B cell (primary cell): ENCODE measurements around the gene GPR87. TPM values are rescaled to one million over a fixed set of nuclear protein-coding genes. Genes with fewer than 3 reads are reported as not detected.

ENCODE experiments used
- ATAC-seq: fragments of 200-7000 bp; cut with Tn5 transposase; one replicate; pipeline ENCODE4 v1.10.0; 2021; ENCODE audit warnings: low read depth, mild to moderate bottlenecking, moderate number of reproducible peaks, moderate library complexity
- CTCF ChIA-PET: fragments of 350-600 bp; sonication (Branson Sonifier 250); formaldehyde crosslinking; loops from one replicate; lab custom pipeline; 2021; ENCODE audit warnings: antibody characterized with exemption, inconsistent platforms; lab: Charles Lee
- POLR2A ChIA-PET: fragments of 350-600 bp; sonication (Branson Sonifier 250); formaldehyde crosslinking; loops from one replicate; lab custom pipeline; 2021; ENCODE audit warnings: antibody characterized with exemption; lab: Charles Lee
- DNase-seq: peaks from one replicate; pipeline ENCODE4 v3.0.0; 2013
- H2AFZ ChIP-seq: 2 replicates; pipeline ENCODE4 v1.6.1; 2012; ENCODE audit warnings: mild to moderate bottlenecking, low read depth, low read length; ENCODE audit not compliant: insufficient read depth, poor library complexity, severe bottlenecking
- H3K27ac ChIP-seq, 2 donors: 1 replicate in 1 of 2; 2 replicates in 1 of 2; pipeline ENCODE4 v1.5.1; 2012 to 2013; ENCODE audit warnings: low read length in 2 of 2, mild to moderate bottlenecking in 2 of 2, moderate library complexity in 1 of 2
- H3K27me3 ChIP-seq, 4 experiments: fragments of 200-600 bp in 1 of 4; sonication (generic) in 1 of 4; replicated peaks in 1 of 4; 1 replicate in 2 of 4; 2 replicates in 2 of 4; pipeline versions ENCODE4 v1.6.1 to v1.7.0; 2013 to 2016; ENCODE audit warnings: low read length in 3 of 4, mild to moderate bottlenecking in 2 of 4, mixed read lengths in 1 of 4, moderate library complexity in 1 of 4; ENCODE audit not compliant: insufficient read depth in 4 of 4, control insufficient read depth in 3 of 4; ENCODE audit errors: control extremely low read depth in 1 of 4
- H3K36me3 ChIP-seq, 2 experiments: replicated peaks in 1 of 2; 1 replicate in 1 of 2; 2 replicates in 1 of 2; pipeline versions ENCODE4 v1.6.1 to v1.7.1; 2013; ENCODE audit warnings: low read length in 1 of 2; ENCODE audit not compliant: insufficient read depth in 2 of 2, control insufficient read depth in 1 of 2; ENCODE audit errors: control extremely low read depth in 1 of 2, extremely low read depth in 1 of 2
- H3K4me1 ChIP-seq, 2 donors: fragments of 200-600 bp in 1 of 2; sonication (generic) in 1 of 2; 1 replicate in 1 of 2; 2 replicates in 1 of 2; pipeline versions ENCODE4 v1.5.1 to v1.6.1; 2013 to 2017; ENCODE audit warnings: low read length in 2 of 2; ENCODE audit not compliant: control insufficient read depth in 2 of 2, insufficient read depth in 2 of 2
- H3K4me2 ChIP-seq: replicated peaks from 2 replicates; pipeline ENCODE3; 2012; ENCODE audit warnings: mild to moderate bottlenecking, low read depth, low read length; ENCODE audit not compliant: poor library complexity, severe bottlenecking
- H3K4me3 ChIP-seq, 5 experiments: fragments of 200-600 bp in 1 of 5; sonication (generic) in 1 of 5; 1 replicate in 3 of 5; 2 replicates in 2 of 5; pipeline versions ENCODE4 v1.5.1 to v1.7.0; 2011 to 2016; ENCODE audit warnings: low read length in 4 of 5, mild to moderate bottlenecking in 4 of 5, low read depth in 2 of 5, control low read depth in 1 of 5, moderate library complexity in 1 of 5; ENCODE audit not compliant: insufficient read depth in 1 of 5; ENCODE audit errors: control extremely low read depth in 1 of 5, extremely low read depth in 1 of 5
- H3K79me2 ChIP-seq: fragments of 200-600 bp; sonication (generic); one replicate; pipeline ENCODE4 v1.6.0; 2016; ENCODE audit warnings: low read length; ENCODE audit not compliant: control insufficient read depth, insufficient read depth
- H3K9ac ChIP-seq: fragments of 200-600 bp; sonication (generic); 2 replicates; pipeline ENCODE4 v1.6.1; 2017; ENCODE audit warnings: mild to moderate bottlenecking, low read length, moderate library complexity
- H3K9me3 ChIP-seq, 3 donors: one replicate each; pipeline versions ENCODE4 v1.6.1 to v1.7.1; 2013; ENCODE audit warnings: low read length in 2 of 3; ENCODE audit not compliant: control insufficient read depth in 2 of 3, insufficient read depth in 1 of 3; ENCODE audit errors: control extremely low read depth in 1 of 3
- H4K20me1 ChIP-seq: 2 replicates; pipeline ENCODE4 v1.6.0; 2012; ENCODE audit warnings: mild to moderate bottlenecking, low read length; ENCODE audit not compliant: insufficient read depth, control insufficient read depth, poor library complexity, severe bottlenecking
- H3K27ac Mint-ChIP-seq: one replicate; pipeline ENCODE4 v1.8.0; 2021; ENCODE audit warnings: mixed read lengths
- H3K27me3 Mint-ChIP-seq: one replicate; pipeline ENCODE4 v1.8.0; 2021; ENCODE audit warnings: mixed read lengths
- H3K4me1 Mint-ChIP-seq: one replicate; pipeline ENCODE4 v1.8.0; 2021; ENCODE audit warnings: mixed read lengths
- H3K4me3 Mint-ChIP-seq: one replicate; pipeline ENCODE4 v1.8.0; 2021; ENCODE audit warnings: mixed read lengths
- H3K9me3 Mint-ChIP-seq: one replicate; pipeline ENCODE4 v1.8.0; 2022; ENCODE audit warnings: mixed read lengths; ENCODE audit not compliant: insufficient read depth
- EZH2 ChIP-seq: IDR thresholded peaks from 2 replicates; pipeline ENCODE4 v1.6.1; 2012; ENCODE audit warnings: borderline replicate concordance, low read depth, mild to moderate bottlenecking, moderate library complexity, low read length; ENCODE audit not compliant: insufficient read depth, poor library complexity, severe bottlenecking
- whole genome bisulfite sequencing: methylation state at CpG from one replicate; pipeline ENCODE4 v1.1.5; 2013; ENCODE audit warnings: missing lambda C conversion rate; ENCODE audit not compliant: insufficient coverage; 5-methylcytosine and 5-hydroxymethylcytosine counted together
- intact Hi-C: fragments of 100-400 bp; cut with micrococcal nuclease; formaldehyde crosslinking; loops from one replicate; pipeline ENCODE4 v1.10.0; 2022
- polyA plus RNA-seq: library from polyadenylated mRNA; depleted of rRNA; stranded (reverse); fragments of >200 nt; gene quantifications from 2 replicates; pipeline ENCODE4 v1.2.3, GENCODE V29; 2012
- total RNA-seq, 2 donors: library from RNA; stranded (reverse); fragments of 120-200 nt in 1 of 2; gene quantifications; 1 replicate in 1 of 2; 2 replicates in 1 of 2; pipeline versions ENCODE4 v1.2.3 to v1.2.4, GENCODE V29; 2013 to 2022
- TF ChIP-seq, protein P1 (sequence below): fragments of 200-600 bp; IDR thresholded peaks from one replicate; pipeline ENCODE4 v1.8.0; 2022; ENCODE audit warnings: antibody characterized with exemption, mild to moderate bottlenecking

The GPR87 gene
- total and polyA plus RNA-seq, 2 donors (not counting 1 experiment from before 2014, with no cell fraction given): not detected

- no peaks in the 10 kb centered on the region for H3K79me2 ChIP-seq
- H3K27me3 Mint-ChIP-seq: peaks cover under 1% of the 10 kb centered on the region
- H3K9ac ChIP-seq: no peak overlapping the region
- H3K4me3 Mint-ChIP-seq: no peak overlapping the region
- TF ChIP-seq EZH2: no peak
- no peaks in the 10 kb centered on the region for H3K4me1 ChIP-seq
- H2AFZ ChIP-seq: no peak overlapping the region
- no peaks in the 10 kb centered on the region for H3K9me3 Mint-ChIP-seq
- intact Hi-C loops: loop anchor here (5.0 kb wide), 1 partner anchor 369 kb away; no protein-coding TSS in a partner anchor
- no peaks in the 10 kb centered on the region for H3K36me3 ChIP-seq
- POLR2A ChIA-PET: no interaction called here
- no peaks in the 10 kb centered on the region for H3K9me3 ChIP-seq
- H3K27ac Mint-ChIP-seq: no peak overlapping the region
- H3K27me3 ChIP-seq: no peaks in the 10 kb centered on the region
- ATAC-seq (no peak), DNase-seq (no peak)
- no peak overlapping the region for H3K4me2 ChIP-seq
- no peaks in the 10 kb centered on the region for H3K4me1 Mint-ChIP-seq
- 100% methylated on average over 1 of the region's 6 CpGs for WGBS
- no peaks in the 10 kb centered on the region for H4K20me1 ChIP-seq
- CTCF ChIA-PET: interaction anchor here (1.2 to 1.4 kb wide), 2 partner anchors 13 to 125 kb away, joined by 3 to 4 read pairs; no protein-coding TSS in a partner anchor
- no peak overlapping the region for H3K4me3 ChIP-seq
- H3K27ac ChIP-seq: no peak overlapping the region
Observed at GRCh38 chr3:151293127-151293526, 23.5 kb downstream of the GPR87 start.

DNA sequence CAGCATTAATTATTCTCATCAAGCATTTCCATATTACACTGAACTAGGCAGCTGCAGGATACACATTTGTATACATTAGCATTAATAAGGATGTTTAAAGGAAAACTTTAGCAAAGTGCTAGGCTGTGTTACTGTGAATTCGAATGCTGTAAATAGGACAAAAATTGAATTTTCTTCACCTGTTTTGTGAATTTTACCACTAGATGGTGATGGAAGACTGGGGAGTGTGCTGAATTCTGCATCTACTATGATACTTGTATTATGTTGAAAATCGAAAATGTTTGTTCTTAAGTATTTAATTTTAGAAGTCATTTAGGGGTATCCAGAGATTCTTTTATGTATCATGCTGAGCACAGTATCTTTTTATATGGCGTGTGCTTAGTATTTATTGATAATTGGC, 25.9 kb downstream of the GPR87 start:
- Histone ChIP-seq H3K4me1 (no peaks in the 10 kb centered on the region), H2AFZ (no peak overlapping the region), H3K27me3 (no peaks in the 10 kb centered on the region), H3K9ac (no peak overlapping the region), H3K36me3 (no peaks in the 10 kb centered on the region), H4K20me1 (no peaks in the 10 kb centered on the region), H3K27ac (no peak overlapping the region), H3K9me3 (no peaks in the 10 kb centered on the region), H3K4me2 (no peak overlapping the region), H3K79me2 (no peaks in the 10 kb centered on the region), H3K4me3 (no peak overlapping the region)
- no peak overlapping the region for H3K27ac Mint-ChIP-seq
- no peaks in the 10 kb centered on the region for H3K27me3 Mint-ChIP-seq
- ChIA-PET CTCF (interaction anchor here (1.6 to 2.4 kb wide), 4 partner anchors 10 to 548 kb away, joined by 4 to 9 read pairs (median 8); no protein-coding TSS in a partner anchor), POLR2A (interaction anchor here (0.7 kb wide), 1 partner anchor 13 kb away, joined by 5 read pairs; no protein-coding TSS in a partner anchor)
- no peak for ATAC-seq
- no peaks in the 10 kb centered on the region for H3K4me1 Mint-ChIP-seq
- no peak overlapping the region for H3K4me3 Mint-ChIP-seq
- peak; percentile 26 for DNase-seq
- WGBS: 70% methylated on average over 2 of the region's 3 CpGs
- H3K9me3 Mint-ChIP-seq: no peaks in the 10 kb centered on the region
- intact Hi-C loops: loop anchor here (5.0 kb wide), 1 partner anchor 372 kb away; no protein-coding TSS in a partner anchor
- no peak for TF ChIP-seq EZH2
- TF ChIP-seq, protein P1, sequence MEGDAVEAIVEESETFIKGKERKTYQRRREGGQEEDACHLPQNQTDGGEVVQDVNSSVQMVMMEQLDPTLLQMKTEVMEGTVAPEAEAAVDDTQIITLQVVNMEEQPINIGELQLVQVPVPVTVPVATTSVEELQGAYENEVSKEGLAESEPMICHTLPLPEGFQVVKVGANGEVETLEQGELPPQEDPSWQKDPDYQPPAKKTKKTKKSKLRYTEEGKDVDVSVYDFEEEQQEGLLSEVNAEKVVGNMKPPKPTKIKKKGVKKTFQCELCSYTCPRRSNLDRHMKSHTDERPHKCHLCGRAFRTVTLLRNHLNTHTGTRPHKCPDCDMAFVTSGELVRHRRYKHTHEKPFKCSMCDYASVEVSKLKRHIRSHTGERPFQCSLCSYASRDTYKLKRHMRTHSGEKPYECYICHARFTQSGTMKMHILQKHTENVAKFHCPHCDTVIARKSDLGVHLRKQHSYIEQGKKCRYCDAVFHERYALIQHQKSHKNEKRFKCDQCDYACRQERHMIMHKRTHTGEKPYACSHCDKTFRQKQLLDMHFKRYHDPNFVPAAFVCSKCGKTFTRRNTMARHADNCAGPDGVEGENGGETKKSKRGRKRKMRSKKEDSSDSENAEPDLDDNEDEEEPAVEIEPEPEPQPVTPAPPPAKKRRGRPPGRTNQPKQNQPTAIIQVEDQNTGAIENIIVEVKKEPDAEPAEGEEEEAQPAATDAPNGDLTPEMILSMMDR: peak; percentile 62
